Astrocyte (in vitro differentiated cells and primary cell): ENCODE results near the gene SUGCT. TPM values are rescaled to one million over a fixed set of nuclear protein-coding genes. Genes with fewer than 3 reads are reported as not detected.

Source experiments
- DNase-seq: peaks from one replicate; pipeline ENCODE4 v3.0.0-alpha.2; 2010; ENCODE audit warnings: low read depth
- FAIRE-seq: peaks from 2 replicates; lab custom pipeline; 2011; peaks lifted over from hg19 to GRCh38; lab: Jason Lieb, UNC
- H2AFZ ChIP-seq: 2 replicates; pipeline ENCODE4 v1.6.0; 2012; ENCODE audit warnings: low read depth, low read length, inconsistent platforms
- H3K27ac ChIP-seq: 2 replicates; pipeline ENCODE4 v1.5.1; 2011; ENCODE audit warnings: low read depth, low read length, inconsistent platforms
- H3K27me3 ChIP-seq: 2 replicates; pipeline ENCODE4 v1.6.0; 2011; ENCODE audit warnings: low read length, inconsistent platforms; ENCODE audit not compliant: insufficient read depth
- H3K36me3 ChIP-seq: 2 replicates; pipeline ENCODE4 v1.5.1; 2011; ENCODE audit warnings: low read length, inconsistent platforms; ENCODE audit not compliant: insufficient read depth
- H3K4me1 ChIP-seq: 2 replicates; pipeline ENCODE4 v1.5.1; 2011; ENCODE audit warnings: low read length, inconsistent platforms; ENCODE audit not compliant: insufficient read depth
- H3K4me2 ChIP-seq: 2 replicates; pipeline ENCODE4 v1.6.0; 2012; ENCODE audit warnings: low read length, inconsistent platforms
- H3K4me3 ChIP-seq: 2 replicates; pipeline ENCODE4 v1.5.1; 2011; ENCODE audit warnings: low read depth, mild to moderate bottlenecking, low read length, inconsistent platforms; ENCODE audit not compliant: insufficient read depth
- H3K79me2 ChIP-seq: 2 replicates; pipeline ENCODE4 v1.6.0; 2012; ENCODE audit warnings: mild to moderate bottlenecking, low read length, inconsistent platforms; ENCODE audit not compliant: insufficient read depth
- H3K9ac ChIP-seq: 2 replicates; pipeline ENCODE4 v1.6.0; 2012; ENCODE audit warnings: mild to moderate bottlenecking, low read length, inconsistent platforms
- H3K9me3 ChIP-seq: 2 replicates; pipeline ENCODE4 v1.5.1; 2012; ENCODE audit warnings: low read depth, mild to moderate bottlenecking, low read length, inconsistent platforms; ENCODE audit not compliant: insufficient read depth
- H4K20me1 ChIP-seq: 2 replicates; pipeline ENCODE4 v1.6.0; 2012; ENCODE audit warnings: low read length, inconsistent platforms; ENCODE audit not compliant: insufficient read depth
- H3K27ac Mint-ChIP-seq: one replicate; pipeline ENCODE4 v1.8.0; 2021; ENCODE audit warnings: mild to moderate bottlenecking, mixed read lengths; ENCODE audit not compliant: unreplicated experiment
- H3K27me3 Mint-ChIP-seq: one replicate; pipeline ENCODE4 v1.8.0; 2021; ENCODE audit warnings: low read depth, mixed read lengths; ENCODE audit not compliant: unreplicated experiment
- H3K36me3 Mint-ChIP-seq: one replicate; pipeline ENCODE4 v1.8.0; 2021; ENCODE audit warnings: low read depth, mixed read lengths; ENCODE audit not compliant: unreplicated experiment
- H3K4me1 Mint-ChIP-seq: one replicate; pipeline ENCODE4 v1.8.0; 2021; ENCODE audit warnings: low read depth, mixed read lengths; ENCODE audit not compliant: unreplicated experiment
- H3K4me3 Mint-ChIP-seq: one replicate; pipeline ENCODE4 v1.8.0; 2021; ENCODE audit warnings: mild to moderate bottlenecking, moderate library complexity, mixed read lengths; ENCODE audit not compliant: unreplicated experiment
- H3K9me3 Mint-ChIP-seq: one replicate; pipeline ENCODE4 v1.8.0; 2021; ENCODE audit warnings: mild to moderate bottlenecking, mixed read lengths; ENCODE audit not compliant: unreplicated experiment
- CTCF ChIP-seq: IDR thresholded peaks from 2 replicates; pipeline ENCODE4 v1.5.1; 2011; ENCODE audit warnings: low read depth, mild to moderate bottlenecking, inconsistent platforms, low read length, moderate library complexity; ENCODE audit not compliant: insufficient read depth
- EZH2 ChIP-seq: IDR thresholded peaks from 2 replicates; pipeline ENCODE4 v1.6.1; 2012; ENCODE audit warnings: mild to moderate bottlenecking, low read length, inconsistent platforms; ENCODE audit not compliant: insufficient read depth
- total RNA-seq: library from RNA; stranded (reverse); gene quantifications from 2 replicates; pipeline ENCODE4 v1.2.1, GENCODE V29; 2021

The SUGCT gene
- total RNA-seq, 1 donor from 2014 or later: 15.5 TPM

GRCh38 chr7:40582539-40582938 lies 447.7 kb downstream of the SUGCT start:
- Histone ChIP-seq H3K4me3 (no peak overlapping the region), H3K9me3 (no peaks in the 10 kb centered on the region), H4K20me1 (no peaks in the 10 kb centered on the region), H3K79me2 (no peaks in the 10 kb centered on the region), H3K36me3 (no peaks in the 10 kb centered on the region), H2AFZ (no peak overlapping the region), H3K4me2 (no peak overlapping the region), H3K4me1 (peaks cover 21% of the 10 kb centered on the region), H3K9ac (no peak overlapping the region), H3K27me3 (no peaks in the 10 kb centered on the region), H3K27ac (no peak overlapping the region)
- FAIRE-seq: no peak
- Mint-ChIP-seq H3K4me3 (no peak overlapping the region), H3K36me3 (no peaks in the 10 kb centered on the region), H3K4me1 (peaks cover 38% of the 10 kb centered on the region), H3K27ac (no peak overlapping the region), H3K9me3 (peaks cover under 1% of the 10 kb centered on the region), H3K27me3 (no peaks in the 10 kb centered on the region)
- no peak for DNase-seq
- TF ChIP-seq EZH2: no peak
- TF ChIP-seq CTCF: no peak

- H3K9ac ChIP-seq: no peak overlapping the region
- Mint-ChIP-seq H3K9me3 (no peaks in the 10 kb centered on the region), H3K27ac (no peak overlapping the region), H3K4me1 (peaks cover 31% of the 10 kb centered on the region), H3K27me3 (no peaks in the 10 kb centered on the region), H3K4me3 (no peak overlapping the region), H3K36me3 (no peaks in the 10 kb centered on the region)
- H3K27me3 ChIP-seq: no peaks in the 10 kb centered on the region
- H3K4me2 ChIP-seq: no peak overlapping the region
- no peaks in the 10 kb centered on the region for H3K36me3 ChIP-seq
- peaks cover 21% of the 10 kb centered on the region for H3K4me1 ChIP-seq
- no peaks in the 10 kb centered on the region for H3K9me3 ChIP-seq
- no peak overlapping the region for H3K4me3 ChIP-seq
- H3K79me2 ChIP-seq: no peaks in the 10 kb centered on the region
- H2AFZ ChIP-seq: no peak overlapping the region
- DNase-seq (no peak), FAIRE-seq (peak; percentile 17)
- H4K20me1 ChIP-seq: no peaks in the 10 kb centered on the region
- no peak overlapping the region for H3K27ac ChIP-seq
- no peak for TF ChIP-seq EZH2
- no peak for TF ChIP-seq CTCF
These were observed 449.1 kb downstream of the SUGCT start for GRCh38 chr7:40583667-40584444.
